Calu3 (cell line): ENCODE results near the gene IL22RA1. TPM values are rescaled to one million over a fixed set of nuclear protein-coding genes. Genes with fewer than 3 reads are reported as not detected.

Experiments
- BruUV-seq: library from RNA; stranded (reverse); fragments of 400-500 nt; replicated peaks from 2 replicates; lab custom pipeline; 2021; lab: Mats Ljungman, UMichigan
- CTCF ChIA-PET: fragments of 300-600 bp; sonication (Branson Sonifier 250); formaldehyde crosslinking; loops from one replicate; lab custom pipeline; 2022; ENCODE audit warnings: antibody characterized with exemption; lab: Charles Lee
- DNase-seq: peaks from one replicate; pipeline ENCODE4 v3.0.0; 2022
- H3K27ac Mint-ChIP-seq: one replicate; pipeline ENCODE4 v1.8.0; 2022; ENCODE audit warnings: mixed read lengths; ENCODE audit not compliant: unreplicated experiment
- H3K27me3 Mint-ChIP-seq: one replicate; pipeline ENCODE4 v1.8.0; 2022; ENCODE audit warnings: mixed read lengths; ENCODE audit not compliant: unreplicated experiment
- H3K36me3 Mint-ChIP-seq: one replicate; pipeline ENCODE4 v1.8.0; 2022; ENCODE audit warnings: mild to moderate bottlenecking, moderate library complexity, mixed read lengths; ENCODE audit not compliant: insufficient read depth, unreplicated experiment
- H3K4me1 Mint-ChIP-seq: one replicate; pipeline ENCODE4 v1.8.0; 2022; ENCODE audit warnings: mild to moderate bottlenecking, low read depth, mixed read lengths; ENCODE audit not compliant: unreplicated experiment
- H3K4me3 Mint-ChIP-seq: one replicate; pipeline ENCODE4 v1.8.0; 2022; ENCODE audit warnings: mild to moderate bottlenecking, low read depth, moderate library complexity, mixed read lengths; ENCODE audit not compliant: unreplicated experiment
- H3K9me3 Mint-ChIP-seq: one replicate; pipeline ENCODE4 v1.8.0; 2022; ENCODE audit warnings: low read depth, mixed read lengths; ENCODE audit not compliant: unreplicated experiment
- intact Hi-C: fragments of 100-400 bp; cut with micrococcal nuclease; formaldehyde crosslinking; loops from one replicate; pipeline ENCODE4 v1.10.0; 2022; ENCODE audit not compliant: unreplicated experiment
- total RNA-seq: library from RNA; stranded (reverse); gene quantifications from 2 replicates; pipeline ENCODE4 v1.2.3, GENCODE V29; 2022
- TF ChIP-seq, protein P1 (sequence below): fragments of 200-600 bp; IDR thresholded peaks from one replicate; pipeline ENCODE4 v1.8.0; 2022; ENCODE audit warnings: antibody characterized with exemption; ENCODE audit not compliant: unreplicated experiment

Gene IL22RA1
- total RNA-seq, 1 experiment from 2014 or later, result 1.3 TPM

DNA sequence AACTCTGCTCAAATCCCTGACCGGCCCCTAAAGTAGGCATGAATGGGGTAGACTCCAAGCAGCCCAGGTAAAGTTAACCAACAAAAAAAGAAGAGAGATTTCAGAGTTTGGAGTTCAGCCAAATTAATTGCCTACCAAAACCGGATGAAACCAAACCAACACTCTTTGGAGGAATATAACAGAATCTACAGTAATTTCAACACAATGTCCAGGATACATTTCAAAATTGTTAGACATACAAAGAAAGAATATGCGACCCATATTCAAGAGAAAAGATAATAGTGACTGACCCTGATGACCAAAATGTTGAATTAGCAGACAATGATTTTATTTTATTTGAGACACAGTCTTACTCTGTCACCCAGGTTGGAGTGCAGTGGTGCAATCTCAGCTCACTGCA, 12.6 kb downstream of the IL22RA1 start:
- Mint-ChIP-seq H3K36me3 (peaks cover 4% of the 10 kb centered on the region), H3K27me3 (no peaks in the 10 kb centered on the region), H3K4me1 (peaks cover 9% of the 10 kb centered on the region), H3K4me3 (no peak overlapping the region), H3K9me3 (peaks cover 11% of the 10 kb centered on the region), H3K27ac (no peak overlapping the region)
- intact Hi-C loops, result no loop called here
- CTCF ChIA-PET, result no interaction called here
- TF ChIP-seq, protein P1, sequence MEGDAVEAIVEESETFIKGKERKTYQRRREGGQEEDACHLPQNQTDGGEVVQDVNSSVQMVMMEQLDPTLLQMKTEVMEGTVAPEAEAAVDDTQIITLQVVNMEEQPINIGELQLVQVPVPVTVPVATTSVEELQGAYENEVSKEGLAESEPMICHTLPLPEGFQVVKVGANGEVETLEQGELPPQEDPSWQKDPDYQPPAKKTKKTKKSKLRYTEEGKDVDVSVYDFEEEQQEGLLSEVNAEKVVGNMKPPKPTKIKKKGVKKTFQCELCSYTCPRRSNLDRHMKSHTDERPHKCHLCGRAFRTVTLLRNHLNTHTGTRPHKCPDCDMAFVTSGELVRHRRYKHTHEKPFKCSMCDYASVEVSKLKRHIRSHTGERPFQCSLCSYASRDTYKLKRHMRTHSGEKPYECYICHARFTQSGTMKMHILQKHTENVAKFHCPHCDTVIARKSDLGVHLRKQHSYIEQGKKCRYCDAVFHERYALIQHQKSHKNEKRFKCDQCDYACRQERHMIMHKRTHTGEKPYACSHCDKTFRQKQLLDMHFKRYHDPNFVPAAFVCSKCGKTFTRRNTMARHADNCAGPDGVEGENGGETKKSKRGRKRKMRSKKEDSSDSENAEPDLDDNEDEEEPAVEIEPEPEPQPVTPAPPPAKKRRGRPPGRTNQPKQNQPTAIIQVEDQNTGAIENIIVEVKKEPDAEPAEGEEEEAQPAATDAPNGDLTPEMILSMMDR, result no peak
- BruUV-seq, result no TSS peak
- no peak for DNase-seq

DNA sequence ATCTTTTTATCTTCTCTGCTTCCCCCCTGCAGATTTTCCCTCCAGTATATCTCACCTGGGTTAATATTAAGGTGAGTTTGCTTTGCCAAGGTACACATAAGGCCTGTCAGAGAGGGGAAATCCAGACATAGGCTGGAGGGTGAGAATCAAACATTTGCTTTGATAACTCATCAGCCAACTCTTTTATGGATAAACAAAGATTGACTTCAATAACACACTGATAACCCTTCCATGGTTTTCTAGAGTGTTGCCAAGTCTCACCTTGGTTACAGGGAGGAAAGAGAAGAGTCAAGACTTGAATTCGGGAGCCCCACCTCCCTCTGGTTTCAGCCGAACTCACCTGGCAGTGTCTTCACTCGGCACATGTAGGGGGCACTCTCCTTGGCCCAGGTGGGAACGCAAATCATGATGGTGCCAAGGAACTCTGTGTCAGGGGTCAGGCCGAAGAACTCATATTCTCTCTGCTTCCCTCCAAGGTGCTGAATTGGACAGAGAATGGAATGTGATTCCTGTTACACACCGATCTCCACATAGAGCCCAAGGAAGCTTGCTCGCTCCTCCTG, 15.1 kb downstream of the IL22RA1 start:
- CTCF ChIA-PET, result no interaction called here
- Mint-ChIP-seq H3K27me3 (no peaks in the 10 kb centered on the region), H3K27ac (no peak overlapping the region), H3K36me3 (peaks cover 4% of the 10 kb centered on the region), H3K9me3 (peaks cover 11% of the 10 kb centered on the region), H3K4me3 (no peak overlapping the region), H3K4me1 (peaks cover 9% of the 10 kb centered on the region)
- TF ChIP-seq, protein P1, result no peak
- no TSS peak for BruUV-seq
- intact Hi-C loops, result no loop called here
- no peak for DNase-seq

DNA sequence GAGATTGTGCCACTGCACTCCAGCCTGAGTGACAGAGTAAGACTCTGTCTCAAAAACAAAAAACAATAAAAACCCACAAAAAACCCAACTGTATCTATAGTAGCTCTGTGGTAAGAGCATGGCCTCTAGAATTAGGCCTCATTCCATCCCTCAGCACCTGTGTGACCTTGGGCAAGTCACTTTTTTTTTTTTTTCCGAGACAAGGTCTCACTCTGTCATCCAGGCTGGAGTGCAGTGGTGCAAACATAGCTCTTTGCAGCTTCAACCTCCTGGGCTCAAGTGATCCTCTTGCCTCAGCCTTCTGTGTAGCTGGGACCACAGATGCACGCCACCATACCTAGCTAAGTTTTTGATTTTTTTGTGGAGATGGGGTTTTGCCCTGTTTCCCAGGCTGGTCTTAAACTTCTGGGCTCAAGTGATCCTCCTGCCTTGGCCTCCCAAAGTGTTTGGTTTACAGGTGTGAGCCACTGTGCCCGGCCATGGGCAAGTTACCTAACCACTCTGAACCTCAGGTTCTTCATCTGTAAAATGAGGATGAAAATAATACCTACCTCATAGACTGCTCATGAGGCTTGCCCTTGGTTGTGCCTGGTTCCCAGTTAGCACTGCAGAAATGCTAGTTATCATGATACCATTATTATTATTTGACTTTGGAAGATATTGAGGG, 15.7 kb downstream of the IL22RA1 start:
- no peak overlapping the region for H3K4me3 Mint-ChIP-seq

DNA sequence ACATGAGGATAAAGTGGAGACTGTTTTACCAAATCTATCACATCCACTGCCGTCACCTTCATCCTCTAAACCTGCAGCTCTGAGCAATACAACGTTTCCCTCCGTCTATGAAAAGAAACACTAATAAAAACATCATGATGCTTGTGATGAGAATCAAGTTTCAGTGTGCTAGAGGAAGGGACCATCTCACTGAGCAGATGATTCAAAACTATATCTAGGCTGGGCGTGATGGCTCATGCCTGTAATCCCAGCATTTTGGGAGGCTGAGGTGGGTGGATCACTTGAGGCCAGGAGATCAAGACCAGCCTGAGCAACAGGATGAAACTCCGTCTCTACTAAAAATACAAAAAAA, 16.3 kb downstream of the IL22RA1 start:
- TF ChIP-seq, protein P1, result no peak

More for the DNA sequence above, 15.7 kb downstream of the IL22RA1 start:
- no peak for DNase-seq
- no TSS peak for BruUV-seq
- TF ChIP-seq, protein P1, result no peak
- peaks cover 4% of the 10 kb centered on the region for H3K36me3 Mint-ChIP-seq
- CTCF ChIA-PET, result interaction anchor here (0.7 kb wide), 1 partner anchor 699 kb away, joined by 4 read pairs; no protein-coding TSS in a partner anchor
- intact Hi-C loops, result no loop called here
- no peaks in the 10 kb centered on the region for H3K27me3 Mint-ChIP-seq
- H3K4me1 Mint-ChIP-seq, result peaks cover 9% of the 10 kb centered on the region
- H3K27ac Mint-ChIP-seq, result no peak overlapping the region
- H3K9me3 Mint-ChIP-seq, result peaks cover 11% of the 10 kb centered on the region

More for the DNA sequence above, 16.3 kb downstream of the IL22RA1 start:
- Mint-ChIP-seq H3K36me3 (peaks cover 4% of the 10 kb centered on the region), H3K27ac (no peak overlapping the region), H3K27me3 (no peaks in the 10 kb centered on the region), H3K9me3 (peaks cover 11% of the 10 kb centered on the region), H3K4me3 (no peak overlapping the region), H3K4me1 (peaks cover 9% of the 10 kb centered on the region)
- intact Hi-C loops, result no loop called here
- no TSS peak for BruUV-seq
- CTCF ChIA-PET, result interaction anchor here (0.7 to 1.5 kb wide), 2 partner anchors 24 to 699 kb away, joined by 4 read pairs; no protein-coding TSS in a partner anchor
- DNase-seq, result no peak
